ENCODE results near the gene IGSF6.
"Not testable (repeated sequence)": the region's sequence is repeated elsewhere in the genome, so short reads cannot be mapped to it uniquely, and the experiment has no call there.

IGSF6 gene
- 0.46 to 1.4 reads per million in 2 donors for total RNA-seq

GRCh38 chr16:21652453-21652852 is at the start of gene IGSF6:
IGSF6 (minus strand) TSS chr16:21652608; CDS start chr16:21652598, 10 bp downstream.
- no peak for DNase-seq

- DNase-seq = no peak
Observed at GRCh38 chr16:21701271-21701670, 48.9 kb upstream of the IGSF6 start.

GRCh38 chr16:21698169-21699032 is 46.0 kb upstream of the IGSF6 start:
- DNase-seq = no peak

GRCh38 chr16:21697032-21697431 is 44.6 kb upstream of the IGSF6 start:
- DNase-seq = no peak

GRCh38 chr16:21694609-21695008 is 42.2 kb upstream of the IGSF6 start:
- DNase-seq = no peak

- DNase-seq = not testable (repeated sequence)
Observed at GRCh38 chr16:21690967-21691366, 38.6 kb upstream of the IGSF6 start.

GRCh38 chr16:21689107-21689506 is 36.7 kb upstream of the IGSF6 start:
- no peak for DNase-seq

GRCh38 chr16:21685034-21685455 is 32.6 kb upstream of the IGSF6 start:
- DNase-seq = no peak

GRCh38 chr16:21684199-21684598 is 31.8 kb upstream of the IGSF6 start:
- no peak for DNase-seq

- DNase-seq = no peak
Observed at GRCh38 chr16:21683184-21683583, 30.8 kb upstream of the IGSF6 start.

- DNase-seq = not testable (repeated sequence)
Observed at GRCh38 chr16:21680714-21681113, 28.3 kb upstream of the IGSF6 start.

GRCh38 chr16:21674456-21674855 is 22.0 kb upstream of the IGSF6 start:
- DNase-seq = not testable (repeated sequence)

- DNase-seq = no peak
Observed at GRCh38 chr16:21673469-21673868, 21.1 kb upstream of the IGSF6 start.

GRCh38 chr16:21667575-21667974 is 15.2 kb upstream of the IGSF6 start:
- DNase-seq = no peak

- no peak for DNase-seq
Observed at GRCh38 chr16:21666772-21667171, 14.4 kb upstream of the IGSF6 start.

GRCh38 chr16:21664801-21665492 is 12.5 kb upstream of the IGSF6 start:
- DNase-seq = no peak

GRCh38 chr16:21663889-21664647 is 11.7 kb upstream of the IGSF6 start, which contains the start of gene OTOA:
OTOA (plus strand) TSS chr16:21663968; CDS start chr16:21678515, 14,547 bp downstream.
- DNase-seq = peak; percentile 22

- no peak for DNase-seq
Observed at GRCh38 chr16:21659124-21659523, 6.7 kb upstream of the IGSF6 start.

GRCh38 chr16:21656795-21657768 is 4.7 kb upstream of the IGSF6 start:
- no peak for DNase-seq

GRCh38 chr16:21654881-21655280 is 2.5 kb upstream of the IGSF6 start:
- DNase-seq = no peak

- no peak for DNase-seq
Observed at GRCh38 chr16:21654466-21654865, 2.1 kb upstream of the IGSF6 start.

GRCh38 chr16:21653571-21653970 is 1.2 kb upstream of the IGSF6 start:
- no peak for DNase-seq

Measured in activated gamma-delta T cell (primary cell).